ENCODE measurements around the gene NAB2. TPM values are rescaled to one million over a fixed set of nuclear protein-coding genes. Genes with fewer than 3 reads are reported as not detected.
"Not testable (repeated sequence)": the region's sequence is repeated elsewhere in the genome, so short reads cannot be mapped to it uniquely, and the experiment has no call there.

The NAB2 gene
- total RNA-seq, 1 donor from 2014 or later: 32.0 TPM

GRCh38 chr12:57049119-57049446 is 39.8 kb upstream of the NAB2 start:
- H3K27me3 ChIP-seq (ENCODE audit: control insufficient read depth, insufficient read depth, low read length): peaks cover 5% of the 10 kb centered on the region
- H3K4me3 ChIP-seq (ENCODE audit: low read depth, low read length): no peak overlapping the region
- DNase-seq (ENCODE audit: low read depth): no peak
- no peak for TF ChIP-seq CTCF (IDR thresholded peaks at IDR 0.05; ENCODE audit: insufficient read depth, low read length, poor library complexity, severe bottlenecking)
- H3K36me3 ChIP-seq (ENCODE audit: control insufficient read depth, insufficient read depth, low read length): no peaks in the 10 kb centered on the region

- Histone ChIP-seq H3K27me3 (ENCODE audit: control insufficient read depth, insufficient read depth, low read length) (peaks cover 5% of the 10 kb centered on the region), H3K4me3 (ENCODE audit: low read depth, low read length) (no peak within 1 kb of the TSS), H3K36me3 (ENCODE audit: control insufficient read depth, insufficient read depth, low read length) (no peaks in the 10 kb centered on the region)
- no peak for TF ChIP-seq CTCF (IDR thresholded peaks at IDR 0.05; ENCODE audit: insufficient read depth, low read length, poor library complexity, severe bottlenecking)
- no peak for DNase-seq (ENCODE audit: low read depth)
Measured at GRCh38 chr12:57049890-57050289, 39.0 kb upstream of the NAB2 start, which contains the start of gene MYO1A. Gene MYO1A, minus strand, starts transcription at chr12:57050129. Its CDS starts 1,806 bp downstream, at chr12:57048323.

- no peak for TF ChIP-seq CTCF (IDR thresholded peaks at IDR 0.05; ENCODE audit: insufficient read depth, low read length, poor library complexity, severe bottlenecking)
- Histone ChIP-seq H3K36me3 (ENCODE audit: control insufficient read depth, insufficient read depth, low read length) (no peaks in the 10 kb centered on the region), H3K27me3 (ENCODE audit: control insufficient read depth, insufficient read depth, low read length) (peaks cover 5% of the 10 kb centered on the region), H3K4me3 (ENCODE audit: low read depth, low read length) (no peak overlapping the region)
- no peak for DNase-seq (ENCODE audit: low read depth)
Measured at GRCh38 chr12:57051011-57051410, 37.9 kb upstream of the NAB2 start.

GRCh38 chr12:57053146-57053545 is 35.8 kb upstream of the NAB2 start:
- H3K36me3 ChIP-seq (ENCODE audit: control insufficient read depth, insufficient read depth, low read length); H3K4me3 ChIP-seq (ENCODE audit: low read depth, low read length); DNase-seq (ENCODE audit: low read depth); H3K27me3 ChIP-seq (ENCODE audit: control insufficient read depth, insufficient read depth, low read length): not testable (repeated sequence)

- H3K4me3 ChIP-seq (ENCODE audit: low read depth, low read length); H3K27me3 ChIP-seq (ENCODE audit: control insufficient read depth, insufficient read depth, low read length); DNase-seq (ENCODE audit: low read depth); H3K36me3 ChIP-seq (ENCODE audit: control insufficient read depth, insufficient read depth, low read length): not testable (repeated sequence)
Measured at GRCh38 chr12:57053901-57054300, 35.0 kb upstream of the NAB2 start.

GRCh38 chr12:57055824-57056223 is 33.1 kb upstream of the NAB2 start:
- DNase-seq (ENCODE audit: low read depth): no peak
- Histone ChIP-seq H3K36me3 (ENCODE audit: control insufficient read depth, insufficient read depth, low read length) (peaks cover 2% of the 10 kb centered on the region), H3K4me3 (ENCODE audit: low read depth, low read length) (no peak overlapping the region), H3K27me3 (ENCODE audit: control insufficient read depth, insufficient read depth, low read length) (peaks cover 2% of the 10 kb centered on the region)
- TF ChIP-seq CTCF (IDR thresholded peaks at IDR 0.05; ENCODE audit: insufficient read depth, low read length, poor library complexity, severe bottlenecking): no peak

GRCh38 chr12:57057067-57057751 is 31.7 kb upstream of the NAB2 start:
- Histone ChIP-seq H3K27me3 (ENCODE audit: control insufficient read depth, insufficient read depth, low read length) (no peaks in the 10 kb centered on the region), H3K36me3 (ENCODE audit: control insufficient read depth, insufficient read depth, low read length) (peaks cover 2% of the 10 kb centered on the region), H3K4me3 (ENCODE audit: low read depth, low read length) (no peak overlapping the region)
- no peak for DNase-seq (ENCODE audit: low read depth)
- no peak for TF ChIP-seq CTCF (IDR thresholded peaks at IDR 0.05; ENCODE audit: insufficient read depth, low read length, poor library complexity, severe bottlenecking)

Data from kidney epithelial cell (primary cell).